ENCODE results near the gene NECTIN1.

NECTIN1 gene

GRCh38 chr11:119635041-119635740 lies 93.8 kb downstream of the NECTIN1 start:
- WGBS (ENCODE audit: extremely low coverage, insufficient coverage, low lambda C conversion rate) = no CpG with 5 or more reads among the region's 21 CpGs
- Histone ChIP-seq H3K79me2 (ENCODE audit: control insufficient read depth, insufficient read depth, low read length) (no peaks in the 10 kb centered on the region), H4K8ac (ENCODE audit: low read depth, low read length) (no peak overlapping the region), H2BK120ac (ENCODE audit: low read depth, low read length) (no peak overlapping the region), H3K36me3 (ENCODE audit: control insufficient read depth, insufficient read depth, low read length) (no peaks in the 10 kb centered on the region), H3K4me3 (ENCODE audit: low read length) (no peak overlapping the region), H3K4me1 (ENCODE audit: control insufficient read depth, low read depth, low read length) (no peaks in the 10 kb centered on the region), H3K23ac (ENCODE audit: low read length) (no peak overlapping the region), H3K4me2 (ENCODE audit: low read length) (no peak overlapping the region), H2BK5ac (ENCODE audit: low read length) (no peak overlapping the region), H3K4ac (ENCODE audit: low read depth, low read length) (no peak overlapping the region), H3K27me3 (ENCODE audit: insufficient read depth, low read length, poor library complexity) (no peaks in the 10 kb centered on the region), H3K18ac (ENCODE audit: low read length) (no peak overlapping the region), H3K9ac (ENCODE audit: low read length) (no peak overlapping the region), H3K56ac (ENCODE audit: low read length) (no peak overlapping the region), H2BK15ac (replicated peaks; ENCODE audit: low read depth) (no peak overlapping the region), H4K5ac (ENCODE audit: low read length) (no peak overlapping the region), H3K79me1 (ENCODE audit: low read length) (no peaks in the 10 kb centered on the region), H3K27ac (ENCODE audit: low read depth, low read length) (no peak overlapping the region), H2AK5ac (ENCODE audit: low read length) (no peak overlapping the region)
- no peak for DNase-seq

DNA sequence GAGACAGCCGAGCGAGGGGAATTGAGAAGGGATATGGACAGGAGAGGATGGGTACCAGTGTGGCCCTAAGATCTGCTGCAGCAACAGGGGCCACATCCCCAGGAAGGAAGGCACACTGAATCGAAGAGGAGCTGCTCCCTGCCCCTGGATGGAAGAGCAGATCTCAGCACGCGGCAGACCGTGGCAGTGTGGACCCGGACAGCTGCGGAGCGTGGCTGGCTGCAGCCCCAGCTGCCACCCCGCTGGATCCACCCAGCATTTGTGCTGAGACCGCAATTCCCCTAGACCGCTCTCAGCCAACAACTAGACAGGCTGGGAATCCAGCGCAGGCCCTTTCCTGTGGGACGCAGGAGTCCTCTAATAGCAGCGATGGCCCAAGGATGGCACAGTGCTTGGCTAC lies 94.7 kb downstream of the NECTIN1 start:
- H3K23ac ChIP-seq (ENCODE audit: low read length) = no peak overlapping the region
- H3K79me1 ChIP-seq (ENCODE audit: low read length) = no peaks in the 10 kb centered on the region
- no peak overlapping the region for H2BK120ac ChIP-seq (ENCODE audit: low read depth, low read length)
- H3K27ac ChIP-seq (ENCODE audit: low read depth, low read length) = no peak overlapping the region
- no peaks in the 10 kb centered on the region for H3K4me1 ChIP-seq (ENCODE audit: control insufficient read depth, low read depth, low read length)
- no peak overlapping the region for H2BK5ac ChIP-seq (ENCODE audit: low read length)
- no peak overlapping the region for H4K5ac ChIP-seq (ENCODE audit: low read length)
- H3K36me3 ChIP-seq (ENCODE audit: control insufficient read depth, insufficient read depth, low read length) = no peaks in the 10 kb centered on the region
- WGBS (ENCODE audit: extremely low coverage, insufficient coverage, low lambda C conversion rate) = no CpG with 5 or more reads among the region's 15 CpGs
- H3K4me3 ChIP-seq (ENCODE audit: low read length) = no peak overlapping the region
- H2BK15ac ChIP-seq (replicated peaks; ENCODE audit: low read depth) = no peak overlapping the region
- no peak overlapping the region for H3K56ac ChIP-seq (ENCODE audit: low read length)
- no peak for DNase-seq
- H3K9ac ChIP-seq (ENCODE audit: low read length) = no peak overlapping the region
- H3K18ac ChIP-seq (ENCODE audit: low read length) = no peak overlapping the region
- no peak overlapping the region for H2AK5ac ChIP-seq (ENCODE audit: low read length)
- no peak overlapping the region for H3K4ac ChIP-seq (ENCODE audit: low read depth, low read length)
- no peaks in the 10 kb centered on the region for H3K27me3 ChIP-seq (ENCODE audit: insufficient read depth, low read length, poor library complexity)
- no peak overlapping the region for H3K4me2 ChIP-seq (ENCODE audit: low read length)
- no peak overlapping the region for H4K8ac ChIP-seq (ENCODE audit: low read depth, low read length)
- no peaks in the 10 kb centered on the region for H3K79me2 ChIP-seq (ENCODE audit: control insufficient read depth, insufficient read depth, low read length)

GRCh38 chr11:119629834-119630624 lies 99.0 kb downstream of the NECTIN1 start:
- Histone ChIP-seq H3K4me3 (ENCODE audit: low read length) (no peak overlapping the region), H4K5ac (ENCODE audit: low read length) (no peak overlapping the region), H2BK5ac (ENCODE audit: low read length) (no peak overlapping the region), H3K9ac (ENCODE audit: low read length) (no peak overlapping the region), H3K27me3 (ENCODE audit: insufficient read depth, low read length, poor library complexity) (no peaks in the 10 kb centered on the region), H3K23ac (ENCODE audit: low read length) (no peak overlapping the region), H3K36me3 (ENCODE audit: control insufficient read depth, insufficient read depth, low read length) (no peaks in the 10 kb centered on the region), H3K18ac (ENCODE audit: low read length) (no peak overlapping the region), H2AK5ac (ENCODE audit: low read length) (no peak overlapping the region), H2BK120ac (ENCODE audit: low read depth, low read length) (no peak overlapping the region), H3K4me1 (ENCODE audit: control insufficient read depth, low read depth, low read length) (no peaks in the 10 kb centered on the region), H3K79me2 (ENCODE audit: control insufficient read depth, insufficient read depth, low read length) (no peaks in the 10 kb centered on the region), H2BK15ac (replicated peaks; ENCODE audit: low read depth) (no peak overlapping the region), H3K4me2 (ENCODE audit: low read length) (no peak overlapping the region), H3K4ac (ENCODE audit: low read depth, low read length) (no peak overlapping the region), H3K27ac (ENCODE audit: low read depth, low read length) (no peak overlapping the region), H3K79me1 (ENCODE audit: low read length) (no peaks in the 10 kb centered on the region), H3K56ac (ENCODE audit: low read length) (no peak overlapping the region), H4K8ac (ENCODE audit: low read depth, low read length) (no peak overlapping the region)
- WGBS (ENCODE audit: extremely low coverage, insufficient coverage, low lambda C conversion rate) = no CpG with 5 or more reads among the region's 8 CpGs
- DNase-seq = no peak

DNA sequence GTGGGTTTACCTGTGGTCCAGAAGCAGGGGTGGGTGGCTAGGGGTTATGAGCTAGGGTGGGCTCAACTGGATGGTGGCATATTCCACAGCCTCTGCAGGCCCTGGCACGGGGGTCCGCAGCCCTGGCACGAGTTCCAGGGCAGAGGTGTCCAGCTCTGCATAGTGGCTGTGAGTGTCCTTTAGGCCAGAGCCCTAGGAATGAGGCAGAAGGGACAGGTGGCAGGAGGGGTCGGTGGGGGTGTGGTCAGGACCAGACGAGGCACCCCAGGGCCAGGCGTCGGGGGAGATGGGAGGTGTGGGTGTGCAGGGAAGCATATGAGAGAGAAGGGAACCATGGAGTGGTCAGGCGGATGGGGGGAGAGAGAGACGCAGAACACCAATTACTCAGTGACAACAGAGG lies 99.9 kb downstream of the NECTIN1 start:
- H2BK5ac ChIP-seq (ENCODE audit: low read length) = no peak overlapping the region
- H2AK5ac ChIP-seq (ENCODE audit: low read length) = no peak overlapping the region
- H3K9ac ChIP-seq (ENCODE audit: low read length) = no peak overlapping the region
- H3K23ac ChIP-seq (ENCODE audit: low read length) = no peak overlapping the region
- no peak for DNase-seq
- no peak overlapping the region for H3K4me2 ChIP-seq (ENCODE audit: low read length)
- H2BK15ac ChIP-seq (replicated peaks; ENCODE audit: low read depth) = no peak overlapping the region
- no CpG with 5 or more reads among the region's 9 CpGs for WGBS (ENCODE audit: extremely low coverage, insufficient coverage, low lambda C conversion rate)
- H4K5ac ChIP-seq (ENCODE audit: low read length) = no peak overlapping the region
- no peak overlapping the region for H3K4me3 ChIP-seq (ENCODE audit: low read length)
- no peaks in the 10 kb centered on the region for H3K36me3 ChIP-seq (ENCODE audit: control insufficient read depth, insufficient read depth, low read length)
- H3K79me2 ChIP-seq (ENCODE audit: control insufficient read depth, insufficient read depth, low read length) = no peaks in the 10 kb centered on the region
- no peak overlapping the region for H3K18ac ChIP-seq (ENCODE audit: low read length)
- H3K79me1 ChIP-seq (ENCODE audit: low read length) = no peaks in the 10 kb centered on the region
- no peaks in the 10 kb centered on the region for H3K27me3 ChIP-seq (ENCODE audit: insufficient read depth, low read length, poor library complexity)
- H3K27ac ChIP-seq (ENCODE audit: low read depth, low read length) = no peak overlapping the region
- H3K4me1 ChIP-seq (ENCODE audit: control insufficient read depth, low read depth, low read length) = no peaks in the 10 kb centered on the region
- H2BK120ac ChIP-seq (ENCODE audit: low read depth, low read length) = no peak overlapping the region
- H3K4ac ChIP-seq (ENCODE audit: low read depth, low read length) = no peak overlapping the region
- no peak overlapping the region for H3K56ac ChIP-seq (ENCODE audit: low read length)
- H4K8ac ChIP-seq (ENCODE audit: low read depth, low read length) = no peak overlapping the region

DNA sequence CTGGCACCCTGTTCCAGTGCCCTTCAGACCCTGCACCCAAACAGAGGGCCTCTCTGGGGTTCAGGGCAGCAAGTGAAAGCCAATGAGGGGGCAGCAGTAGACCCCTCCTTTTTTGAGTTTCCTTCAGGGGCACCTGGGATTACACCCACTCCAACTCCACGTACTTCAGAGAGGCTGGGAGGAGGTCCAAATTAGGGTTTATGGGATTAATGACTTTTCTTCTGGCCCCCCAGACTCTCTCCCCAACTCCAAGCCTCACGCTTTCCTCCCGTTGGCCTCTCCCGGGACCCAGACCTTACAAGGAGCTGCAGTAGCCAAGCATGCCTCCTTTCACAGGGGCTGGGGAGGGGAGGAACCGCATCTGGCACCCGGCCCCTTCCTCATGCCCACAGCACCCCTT lies 101.7 kb downstream of the NECTIN1 start:
- no peaks in the 10 kb centered on the region for H3K79me2 ChIP-seq (ENCODE audit: control insufficient read depth, insufficient read depth, low read length)
- H4K8ac ChIP-seq (ENCODE audit: low read depth, low read length) = no peak overlapping the region
- H3K36me3 ChIP-seq (ENCODE audit: control insufficient read depth, insufficient read depth, low read length) = no peaks in the 10 kb centered on the region
- H3K27ac ChIP-seq (ENCODE audit: low read depth, low read length) = no peak overlapping the region
- H3K27me3 ChIP-seq (ENCODE audit: insufficient read depth, low read length, poor library complexity) = no peaks in the 10 kb centered on the region
- no peak overlapping the region for H4K5ac ChIP-seq (ENCODE audit: low read length)
- H2BK15ac ChIP-seq (replicated peaks; ENCODE audit: low read depth) = no peak overlapping the region
- H3K4ac ChIP-seq (ENCODE audit: low read depth, low read length) = no peak overlapping the region
- no peak overlapping the region for H2AK5ac ChIP-seq (ENCODE audit: low read length)
- H2BK120ac ChIP-seq (ENCODE audit: low read depth, low read length) = no peak overlapping the region
- no peak overlapping the region for H3K56ac ChIP-seq (ENCODE audit: low read length)
- no peak overlapping the region for H3K4me2 ChIP-seq (ENCODE audit: low read length)
- H2BK5ac ChIP-seq (ENCODE audit: low read length) = no peak overlapping the region
- H3K18ac ChIP-seq (ENCODE audit: low read length) = no peak overlapping the region
- no peak for DNase-seq
- no peaks in the 10 kb centered on the region for H3K79me1 ChIP-seq (ENCODE audit: low read length)
- H3K4me1 ChIP-seq (ENCODE audit: control insufficient read depth, low read depth, low read length) = no peaks in the 10 kb centered on the region
- no peak overlapping the region for H3K9ac ChIP-seq (ENCODE audit: low read length)
- no CpG with 5 or more reads among the region's 6 CpGs for WGBS (ENCODE audit: extremely low coverage, insufficient coverage, low lambda C conversion rate)
- H3K23ac ChIP-seq (ENCODE audit: low read length) = no peak overlapping the region
- no peak overlapping the region for H3K4me3 ChIP-seq (ENCODE audit: low read length)

Measured in mesendoderm (in vitro differentiated cells).